ENCODE measurements around the gene MRFAP1. TPM values are rescaled to one million over a fixed set of nuclear protein-coding genes. Genes with fewer than 3 reads are reported as not detected.

MRFAP1 gene
- polyA plus RNA-seq, 3 donors: 72.1 to 180 (median 171) TPM

- no peaks in the 10 kb centered on the region for H3K36me3 ChIP-seq (replicated peaks in 1 of 2; ENCODE audit: control insufficient read depth in 1 of 2, insufficient read depth in 2 of 2, low read length in 2 of 2)
- H3K4me1 ChIP-seq (ENCODE audit: control insufficient read depth in 1 of 2, insufficient read depth in 2 of 2, low read length in 2 of 2): peaks cover 5 to 11% of the 10 kb centered on the region in 2 donors
- H3K9ac ChIP-seq (ENCODE audit: insufficient read depth, low read length, poor library complexity, severe bottlenecking): no peak overlapping the region
- H4K20me1 ChIP-seq (ENCODE audit: insufficient read depth, low read length): no peaks in the 10 kb centered on the region
- no peak overlapping the region for H3K4me3 ChIP-seq (replicated peaks in 1 of 3; ENCODE audit: low read depth in 2 of 3, low read length in 3 of 3)
- peaks cover 11% of the 10 kb centered on the region for H3K4me1 Mint-ChIP-seq
- DNase-seq: no peak
- H3K36me3 Mint-ChIP-seq: peaks cover 0 to 5% of the 10 kb centered on the region in 2 donors
- H3K27me3 Mint-ChIP-seq (ENCODE audit: low read depth in 3 of 3): peaks cover 4 to 47% (median 30%) of the 10 kb centered on the region in 3 donors
- H3K4me2 ChIP-seq (replicated peaks; ENCODE audit: extremely low read depth, low read length, poor library complexity, severe bottlenecking): no peak overlapping the region
- peaks cover 0 to 13% (median 5%) of the 10 kb centered on the region in 7 donors for H3K9me3 Mint-ChIP-seq
- WGBS (ENCODE audit: insufficient coverage): 90% methylated on average over 4 of the region's 5 CpGs
- H3K27me3 ChIP-seq (ENCODE audit: control insufficient read depth in 2 of 2, insufficient read depth in 2 of 2, low read length in 2 of 2): peaks cover 13 to 39% of the 10 kb centered on the region in 2 donors
- no peak overlapping the region for H2AFZ ChIP-seq (ENCODE audit: insufficient read depth, low read depth, low read length, poor library complexity, severe bottlenecking)
- TF ChIP-seq, protein P1, sequence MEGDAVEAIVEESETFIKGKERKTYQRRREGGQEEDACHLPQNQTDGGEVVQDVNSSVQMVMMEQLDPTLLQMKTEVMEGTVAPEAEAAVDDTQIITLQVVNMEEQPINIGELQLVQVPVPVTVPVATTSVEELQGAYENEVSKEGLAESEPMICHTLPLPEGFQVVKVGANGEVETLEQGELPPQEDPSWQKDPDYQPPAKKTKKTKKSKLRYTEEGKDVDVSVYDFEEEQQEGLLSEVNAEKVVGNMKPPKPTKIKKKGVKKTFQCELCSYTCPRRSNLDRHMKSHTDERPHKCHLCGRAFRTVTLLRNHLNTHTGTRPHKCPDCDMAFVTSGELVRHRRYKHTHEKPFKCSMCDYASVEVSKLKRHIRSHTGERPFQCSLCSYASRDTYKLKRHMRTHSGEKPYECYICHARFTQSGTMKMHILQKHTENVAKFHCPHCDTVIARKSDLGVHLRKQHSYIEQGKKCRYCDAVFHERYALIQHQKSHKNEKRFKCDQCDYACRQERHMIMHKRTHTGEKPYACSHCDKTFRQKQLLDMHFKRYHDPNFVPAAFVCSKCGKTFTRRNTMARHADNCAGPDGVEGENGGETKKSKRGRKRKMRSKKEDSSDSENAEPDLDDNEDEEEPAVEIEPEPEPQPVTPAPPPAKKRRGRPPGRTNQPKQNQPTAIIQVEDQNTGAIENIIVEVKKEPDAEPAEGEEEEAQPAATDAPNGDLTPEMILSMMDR (IDR thresholded peaks at IDR 0.05): no peak
- H3K27ac ChIP-seq (ENCODE audit: low read depth in 1 of 2, low read length in 2 of 2): no peak overlapping the region
- H3K27ac Mint-ChIP-seq: no peak overlapping the region
- H3K9me3 ChIP-seq (replicated peaks in 1 of 2; ENCODE audit: control insufficient read depth in 1 of 2, insufficient read depth in 1 of 2, low read length in 2 of 2): no peaks in the 10 kb centered on the region
- no peaks in the 10 kb centered on the region for H3K79me2 ChIP-seq (ENCODE audit: insufficient read depth, low read length)
- no peak overlapping the region for H3K4me3 Mint-ChIP-seq
- intact Hi-C loops (cut with micrococcal nuclease): no loop called here
These were observed 15.4 kb downstream of the MRFAP1 start for GRCh38 chr4:6655924-6656323.

DNA sequence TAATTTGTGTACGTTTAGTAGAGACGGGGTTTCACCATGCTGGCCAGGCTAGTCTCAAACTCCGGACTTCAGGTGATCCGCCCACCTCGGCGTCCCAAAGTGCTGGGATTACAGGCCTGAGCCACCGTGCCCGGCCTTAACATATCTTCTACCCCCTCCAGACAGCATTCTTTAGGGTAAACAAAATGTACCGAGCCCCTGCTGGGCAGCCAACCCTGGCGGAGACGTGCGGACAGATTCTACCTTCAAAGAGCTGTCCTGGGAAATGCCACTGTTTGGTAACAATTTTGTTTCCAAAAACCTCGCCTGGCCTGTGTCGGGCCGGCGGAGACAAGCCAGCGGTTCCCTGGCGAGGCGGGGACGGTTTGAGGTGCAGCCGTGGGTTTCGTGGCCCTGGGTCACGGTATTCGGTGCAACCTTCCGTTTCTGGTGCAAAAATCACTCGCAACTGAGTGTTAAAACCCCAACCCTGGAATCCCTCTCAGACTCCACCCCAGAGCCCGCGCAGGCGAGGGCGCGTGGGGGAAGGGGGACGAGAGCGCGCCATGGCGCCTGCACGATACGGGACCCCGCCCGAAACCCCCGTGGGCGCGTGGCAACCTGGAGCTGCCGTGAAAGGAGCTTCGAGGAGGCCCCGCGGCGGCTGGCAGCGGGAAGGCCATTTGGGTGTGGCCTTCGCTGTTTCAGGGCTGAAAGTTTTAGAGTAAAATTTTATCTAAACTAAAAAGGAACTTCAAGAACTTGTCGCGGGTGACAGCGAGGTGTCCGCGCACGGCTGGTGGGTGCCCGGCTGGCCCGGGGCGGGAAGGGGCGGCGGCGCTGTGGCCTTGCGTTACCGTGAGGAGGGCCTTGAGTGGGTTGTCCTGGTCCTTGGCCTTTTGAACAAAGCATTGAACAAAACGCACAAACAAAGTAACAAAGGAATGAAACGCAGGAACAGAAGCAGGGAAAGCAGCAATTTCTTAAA lies 17.0 kb downstream of the MRFAP1 start:
- H3K27ac Mint-ChIP-seq: peak overlapping the region in 1 of 7 donors; percentile 57
- Histone ChIP-seq H3K9ac (ENCODE audit: insufficient read depth, low read length, poor library complexity, severe bottlenecking) (no peak overlapping the region), H3K36me3 (replicated peaks in 1 of 2; ENCODE audit: control insufficient read depth in 1 of 2, insufficient read depth in 2 of 2, low read length in 2 of 2) (no peaks in the 10 kb centered on the region), H3K4me3 (replicated peaks in 1 of 3; ENCODE audit: low read depth in 2 of 3, low read length in 3 of 3) (no peak overlapping the region), H4K20me1 (ENCODE audit: insufficient read depth, low read length) (no peaks in the 10 kb centered on the region), H3K27me3 (ENCODE audit: control insufficient read depth in 2 of 2, insufficient read depth in 2 of 2, low read length in 2 of 2) (peaks cover 24 to 55% of the 10 kb centered on the region in 2 donors), H3K4me1 (ENCODE audit: control insufficient read depth in 1 of 2, insufficient read depth in 2 of 2, low read length in 2 of 2) (peaks cover 5 to 11% of the 10 kb centered on the region in 2 donors), H3K27ac (ENCODE audit: low read depth in 1 of 2, low read length in 2 of 2) (no peak overlapping the region), H3K79me2 (ENCODE audit: insufficient read depth, low read length) (no peaks in the 10 kb centered on the region), H3K9me3 (replicated peaks in 1 of 2; ENCODE audit: control insufficient read depth in 1 of 2, insufficient read depth in 1 of 2, low read length in 2 of 2) (no peaks in the 10 kb centered on the region), H2AFZ (ENCODE audit: insufficient read depth, low read depth, low read length, poor library complexity, severe bottlenecking) (no peak overlapping the region), H3K4me2 (replicated peaks; ENCODE audit: extremely low read depth, low read length, poor library complexity, severe bottlenecking) (no peak overlapping the region)
- WGBS (ENCODE audit: insufficient coverage): 90% methylated on average over 48 of the region's 65 CpGs
- peaks cover 11% of the 10 kb centered on the region for H3K4me1 Mint-ChIP-seq
- H3K27me3 Mint-ChIP-seq (ENCODE audit: low read depth in 3 of 3): peaks cover 4 to 56% (median 46%) of the 10 kb centered on the region in 3 donors
- peaks cover 0 to 13% (median 5%) of the 10 kb centered on the region in 7 donors for H3K9me3 Mint-ChIP-seq
- peaks cover 0 to 5% of the 10 kb centered on the region in 2 donors for H3K36me3 Mint-ChIP-seq
- peak overlapping the region in 1 of 2 donors; percentile 79 for H3K4me3 Mint-ChIP-seq
- TF ChIP-seq, protein P1 (IDR thresholded peaks at IDR 0.05): no peak
- no peak for DNase-seq
- intact Hi-C loops (cut with micrococcal nuclease): no loop called here

Data from CD14-positive monocyte (primary cell).